WTC11 (cell line): ENCODE data around the gene FCER1G. TPM values are rescaled to one million over a fixed set of nuclear protein-coding genes. Genes with fewer than 3 reads are reported as not detected.

Source experiments
- ATAC-seq: fragments of 200-7000 bp; cut with Tn5 transposase; 2 replicates; pipeline ENCODE4 v1.10.0; 2021; ENCODE audit warnings: mild to moderate bottlenecking, moderate library complexity
- CTCF ChIA-PET: fragments of 300-600 bp; sonication (Branson Sonifier 250); formaldehyde crosslinking; loops from one replicate; lab custom pipeline; 2021; ENCODE audit warnings: antibody characterized with exemption; lab: Charles Lee
- POLR2A ChIA-PET: fragments of 350-600 bp; sonication (Branson Sonifier 250); formaldehyde crosslinking; loops from one replicate; lab custom pipeline; 2021; ENCODE audit warnings: antibody characterized with exemption; lab: Charles Lee
- DNase-seq: peaks from one replicate; pipeline ENCODE4 v3.0.0; 2021; ENCODE audit warnings: low spot score
- H3K27ac Mint-ChIP-seq: 2 replicates; pipeline ENCODE4 v1.8.0; 2021; ENCODE audit warnings: mixed read lengths
- H3K27me3 Mint-ChIP-seq: 2 replicates; pipeline ENCODE4 v1.8.0; 2021; ENCODE audit warnings: low read depth, mild to moderate bottlenecking, moderate library complexity, mixed read lengths
- H3K36me3 Mint-ChIP-seq: 2 replicates; pipeline ENCODE4 v1.8.0; 2021; ENCODE audit warnings: mixed read lengths
- H3K4me1 Mint-ChIP-seq: 2 replicates; pipeline ENCODE4 v1.8.0; 2022; ENCODE audit warnings: mixed read lengths
- H3K4me3 Mint-ChIP-seq: 2 replicates; pipeline ENCODE4 v1.8.0; 2021; ENCODE audit warnings: mild to moderate bottlenecking, moderate library complexity, mixed read lengths
- H3K9me3 Mint-ChIP-seq: 2 replicates; pipeline ENCODE4 v1.8.0; 2021; ENCODE audit warnings: mixed read lengths
- AFF4 ChIP-seq: sonication (generic); formaldehyde crosslinking; IDR thresholded peaks from 2 replicates; pipeline ENCODE4 v1.8.1; 2023; ENCODE audit warnings: mild to moderate bottlenecking, missing genetic modification reagents, borderline replicate concordance
- AR ChIP-seq: fragments of 250-450 bp; sonication (Bioruptor Pico); IDR thresholded peaks from 2 replicates; pipeline ENCODE4 v1.9.0; 2021; ENCODE audit warnings: mild to moderate bottlenecking
- CDX4 ChIP-seq: fragments of 250-450 bp; sonication (Bioruptor Pico); IDR thresholded peaks from 2 replicates; pipeline ENCODE4 v1.9.0; 2021; ENCODE audit warnings: moderate library complexity, mild to moderate bottlenecking, inconsistent platforms, borderline replicate concordance
- CTCF ChIP-seq: fragments of 200-600 bp; IDR thresholded peaks from 2 replicates; pipeline ENCODE4 v1.8.0; 2022; ENCODE audit warnings: antibody characterized with exemption
- E2F1 ChIP-seq: sonication (generic); formaldehyde crosslinking; IDR thresholded peaks from 2 replicates; pipeline ENCODE4 v1.8.0; 2022; ENCODE audit warnings: mild to moderate bottlenecking, missing genetic modification reagents
- GTF2I ChIP-seq: fragments of 250-450 bp; sonication (Bioruptor Pico); conservative IDR thresholded peaks from 2 replicates; pipeline ENCODE4 v1.4.0; 2021; ENCODE audit warnings: mild to moderate bottlenecking
- JUN ChIP-seq: sonication (generic); formaldehyde crosslinking; IDR thresholded peaks from 2 replicates; pipeline ENCODE4 v1.8.0; 2023; ENCODE audit warnings: mild to moderate bottlenecking, missing genetic modification reagents
- MXD4 ChIP-seq: fragments of 250-450 bp; sonication (Bioruptor Pico); IDR thresholded peaks from 2 replicates; pipeline ENCODE4 v1.8.0; 2021; ENCODE audit warnings: mild to moderate bottlenecking, moderate library complexity, borderline replicate concordance
- NFE2L1 ChIP-seq: sonication (generic); formaldehyde crosslinking; IDR thresholded peaks from 2 replicates; pipeline ENCODE4 v1.8.1; 2023; ENCODE audit warnings: missing genetic modification reagents
- PRDM15 ChIP-seq: sonication (generic); formaldehyde crosslinking; IDR thresholded peaks from 2 replicates; pipeline ENCODE4 v1.8.0; 2022; ENCODE audit warnings: missing genetic modification reagents
- STAT6 ChIP-seq: sonication (generic); formaldehyde crosslinking; conservative IDR thresholded peaks from 2 replicates; pipeline ENCODE4 v1.8.1; 2023; ENCODE audit warnings: mild to moderate bottlenecking, low read depth, missing genetic modification reagents, moderate library complexity
- TCF7 ChIP-seq: sonication (generic); formaldehyde crosslinking; IDR thresholded peaks from 2 replicates; pipeline ENCODE4 v1.8.0; 2022; ENCODE audit warnings: mild to moderate bottlenecking, low read depth, missing genetic modification reagents, moderate library complexity
- ZNF121 ChIP-seq: sonication (generic); formaldehyde crosslinking; IDR thresholded peaks from 2 replicates; pipeline ENCODE4 v1.8.0; 2023; ENCODE audit warnings: missing genetic modification reagents
- ZNF425 ChIP-seq: fragments of 250-450 bp; sonication (Bioruptor Pico); conservative IDR thresholded peaks from 2 replicates; pipeline ENCODE4 v1.9.0; 2021; ENCODE audit warnings: mild to moderate bottlenecking
- total RNA-seq: library from RNA; stranded (reverse); gene quantifications from 3 replicates; pipeline ENCODE4 v1.2.3, GENCODE V29; 2021

Gene FCER1G
- total RNA-seq, 1 experiment from 2014 or later, result 0.85 TPM

- TF ChIP-seq PRDM15 (no peak), NFE2L1 (CRISPR knock-in tag) (no peak), CTCF (no peak)
Measured at GRCh38 chr1:161166669-161167548, 48.2 kb upstream of the FCER1G start (continued).

- peaks cover 45% of the 10 kb centered on the region for H3K36me3 Mint-ChIP-seq
- DNase-seq (no peak), ATAC-seq (no peak)
- ChIA-PET CTCF (interaction anchor here (0.9 kb wide), 1 partner anchor 8 kb away, joined by 3 read pairs; no protein-coding TSS in a partner anchor), POLR2A (no interaction called here)
- peaks cover 8% of the 10 kb centered on the region for H3K4me1 Mint-ChIP-seq
- no peaks in the 10 kb centered on the region for H3K27me3 Mint-ChIP-seq
- H3K27ac Mint-ChIP-seq, result no peak overlapping the region
- H3K9me3 Mint-ChIP-seq, result no peaks in the 10 kb centered on the region
- no peak overlapping the region for H3K4me3 Mint-ChIP-seq
- TF ChIP-seq STAT6 (CRISPR knock-in tag), result no peak
- no peak for TF ChIP-seq GTF2I
- no peak for TF ChIP-seq E2F1 (CRISPR knock-in tag)
- no peak for TF ChIP-seq TCF7
- TF ChIP-seq CDX4 (CRISPR knock-in tag), result no peak
- no peak for TF ChIP-seq JUN
- TF ChIP-seq MXD4, result no peak
- no peak for TF ChIP-seq ZNF121 (CRISPR knock-in tag)
- TF ChIP-seq ZNF425 (CRISPR knock-in tag), result no peak
- TF ChIP-seq AFF4, result no peak
- no peak for TF ChIP-seq AR
Measured at GRCh38 chr1:161168906-161169305, 46.2 kb upstream of the FCER1G start.
